B cell (primary cell): ENCODE measurements around the gene LITAF. TPM values are rescaled to one million over a fixed set of nuclear protein-coding genes. Genes with fewer than 3 reads are reported as not detected.

Experiments
- ATAC-seq: fragments of 200-7000 bp; cut with Tn5 transposase; one replicate; pipeline ENCODE4 v1.10.0; 2021; ENCODE audit warnings: low read depth, mild to moderate bottlenecking, moderate number of reproducible peaks, moderate library complexity
- CTCF ChIA-PET: fragments of 350-600 bp; sonication (Branson Sonifier 250); formaldehyde crosslinking; loops from one replicate; lab custom pipeline; 2021; ENCODE audit warnings: antibody characterized with exemption, inconsistent platforms; lab: Charles Lee
- POLR2A ChIA-PET: fragments of 350-600 bp; sonication (Branson Sonifier 250); formaldehyde crosslinking; loops from one replicate; lab custom pipeline; 2021; ENCODE audit warnings: antibody characterized with exemption; lab: Charles Lee
- DNase-seq: peaks from one replicate; pipeline ENCODE4 v3.0.0; 2013
- H2AFZ ChIP-seq: 2 replicates; pipeline ENCODE4 v1.6.1; 2012; ENCODE audit warnings: mild to moderate bottlenecking, low read depth, low read length; ENCODE audit not compliant: insufficient read depth, poor library complexity, severe bottlenecking
- H3K27ac ChIP-seq, 2 donors: 1 replicate in 1 of 2; 2 replicates in 1 of 2; pipeline ENCODE4 v1.5.1; 2012 to 2013; ENCODE audit warnings: low read length in 2 of 2, mild to moderate bottlenecking in 2 of 2, moderate library complexity in 1 of 2
- H3K27me3 ChIP-seq, 4 experiments: fragments of 200-600 bp in 1 of 4; sonication (generic) in 1 of 4; replicated peaks in 1 of 4; 1 replicate in 2 of 4; 2 replicates in 2 of 4; pipeline versions ENCODE4 v1.6.1 to v1.7.0; 2013 to 2016; ENCODE audit warnings: low read length in 3 of 4, mild to moderate bottlenecking in 2 of 4, mixed read lengths in 1 of 4, moderate library complexity in 1 of 4; ENCODE audit not compliant: insufficient read depth in 4 of 4, control insufficient read depth in 3 of 4; ENCODE audit errors: control extremely low read depth in 1 of 4
- H3K36me3 ChIP-seq, 2 experiments: replicated peaks in 1 of 2; 1 replicate in 1 of 2; 2 replicates in 1 of 2; pipeline versions ENCODE4 v1.6.1 to v1.7.1; 2013; ENCODE audit warnings: low read length in 1 of 2; ENCODE audit not compliant: insufficient read depth in 2 of 2, control insufficient read depth in 1 of 2; ENCODE audit errors: control extremely low read depth in 1 of 2, extremely low read depth in 1 of 2
- H3K4me1 ChIP-seq, 2 donors: fragments of 200-600 bp in 1 of 2; sonication (generic) in 1 of 2; 1 replicate in 1 of 2; 2 replicates in 1 of 2; pipeline versions ENCODE4 v1.5.1 to v1.6.1; 2013 to 2017; ENCODE audit warnings: low read length in 2 of 2; ENCODE audit not compliant: control insufficient read depth in 2 of 2, insufficient read depth in 2 of 2
- H3K4me2 ChIP-seq: replicated peaks from 2 replicates; pipeline ENCODE3; 2012; ENCODE audit warnings: mild to moderate bottlenecking, low read depth, low read length; ENCODE audit not compliant: poor library complexity, severe bottlenecking
- H3K4me3 ChIP-seq, 5 experiments: fragments of 200-600 bp in 1 of 5; sonication (generic) in 1 of 5; 1 replicate in 3 of 5; 2 replicates in 2 of 5; pipeline versions ENCODE4 v1.5.1 to v1.7.0; 2011 to 2016; ENCODE audit warnings: low read length in 4 of 5, mild to moderate bottlenecking in 4 of 5, low read depth in 2 of 5, control low read depth in 1 of 5, moderate library complexity in 1 of 5; ENCODE audit not compliant: insufficient read depth in 1 of 5; ENCODE audit errors: control extremely low read depth in 1 of 5, extremely low read depth in 1 of 5
- H3K79me2 ChIP-seq: fragments of 200-600 bp; sonication (generic); one replicate; pipeline ENCODE4 v1.6.0; 2016; ENCODE audit warnings: low read length; ENCODE audit not compliant: control insufficient read depth, insufficient read depth
- H3K9ac ChIP-seq: fragments of 200-600 bp; sonication (generic); 2 replicates; pipeline ENCODE4 v1.6.1; 2017; ENCODE audit warnings: mild to moderate bottlenecking, low read length, moderate library complexity
- H3K9me3 ChIP-seq, 3 donors: one replicate each; pipeline versions ENCODE4 v1.6.1 to v1.7.1; 2013; ENCODE audit warnings: low read length in 2 of 3; ENCODE audit not compliant: control insufficient read depth in 2 of 3, insufficient read depth in 1 of 3; ENCODE audit errors: control extremely low read depth in 1 of 3
- H4K20me1 ChIP-seq: 2 replicates; pipeline ENCODE4 v1.6.0; 2012; ENCODE audit warnings: mild to moderate bottlenecking, low read length; ENCODE audit not compliant: insufficient read depth, control insufficient read depth, poor library complexity, severe bottlenecking
- H3K27ac Mint-ChIP-seq: one replicate; pipeline ENCODE4 v1.8.0; 2021; ENCODE audit warnings: mixed read lengths
- H3K27me3 Mint-ChIP-seq: one replicate; pipeline ENCODE4 v1.8.0; 2021; ENCODE audit warnings: mixed read lengths
- H3K4me1 Mint-ChIP-seq: one replicate; pipeline ENCODE4 v1.8.0; 2021; ENCODE audit warnings: mixed read lengths
- H3K4me3 Mint-ChIP-seq: one replicate; pipeline ENCODE4 v1.8.0; 2021; ENCODE audit warnings: mixed read lengths
- H3K9me3 Mint-ChIP-seq: one replicate; pipeline ENCODE4 v1.8.0; 2022; ENCODE audit warnings: mixed read lengths; ENCODE audit not compliant: insufficient read depth
- WGBS: methylation state at CpG from one replicate; pipeline ENCODE4 v1.1.5; 2013; ENCODE audit warnings: missing lambda C conversion rate; ENCODE audit not compliant: insufficient coverage; 5-methylcytosine and 5-hydroxymethylcytosine counted together
- intact Hi-C: fragments of 100-400 bp; cut with micrococcal nuclease; formaldehyde crosslinking; loops from one replicate; pipeline ENCODE4 v1.10.0; 2022
- polyA plus RNA-seq: library from polyadenylated mRNA; depleted of rRNA; stranded (reverse); fragments of >200 nt; gene quantifications from 2 replicates; pipeline ENCODE4 v1.2.3, GENCODE V29; 2012
- total RNA-seq, 2 donors: library from RNA; stranded (reverse); fragments of 120-200 nt in 1 of 2; gene quantifications; 1 replicate in 1 of 2; 2 replicates in 1 of 2; pipeline versions ENCODE4 v1.2.3 to v1.2.4, GENCODE V29; 2013 to 2022
- TF ChIP-seq, protein P1 (sequence below): fragments of 200-600 bp; IDR thresholded peaks from one replicate; pipeline ENCODE4 v1.8.0; 2022; ENCODE audit warnings: antibody characterized with exemption, mild to moderate bottlenecking

LITAF gene
- total and polyA plus RNA-seq, 2 donors (not counting 1 experiment from before 2014, with no cell fraction given), result 93.6 to 125 TPM

DNA sequence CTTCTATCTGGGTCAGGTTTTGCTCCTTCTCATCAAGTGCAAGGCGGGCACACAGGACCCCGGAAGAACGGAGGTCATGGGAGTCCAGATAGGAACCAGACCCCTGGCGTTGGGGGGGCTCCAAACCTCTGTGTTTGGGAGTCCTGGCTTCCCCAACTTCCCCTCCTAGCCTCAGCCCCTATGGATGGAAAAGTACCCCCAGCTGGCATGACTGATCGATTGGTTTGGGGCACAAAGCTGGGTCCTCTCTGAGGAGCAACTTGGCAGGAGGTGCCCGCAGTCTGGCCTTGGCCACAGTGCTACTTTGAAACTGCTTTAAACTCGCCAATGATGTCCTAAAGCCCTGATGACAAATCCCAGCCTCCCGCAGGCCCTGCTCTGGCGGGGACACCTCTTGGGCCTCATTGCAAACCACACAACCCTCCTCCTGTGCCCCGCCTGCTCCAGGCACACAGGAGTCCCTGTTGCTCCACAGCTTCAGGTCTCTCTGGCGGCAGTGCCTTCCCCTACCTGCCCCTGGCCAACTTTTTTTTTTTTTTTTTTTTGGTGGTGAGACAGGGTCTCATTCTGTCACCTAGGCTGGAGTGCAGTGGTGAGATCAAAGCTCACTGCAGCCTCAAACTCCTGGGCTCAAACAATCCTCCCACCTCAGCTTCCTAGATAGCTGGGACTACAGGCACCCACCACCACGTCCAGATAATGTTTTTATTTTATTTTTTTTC, 43.5 kb upstream of the LITAF start:
- H3K9me3 Mint-ChIP-seq, result no peaks in the 10 kb centered on the region
- no peaks in the 10 kb centered on the region for H3K27me3 Mint-ChIP-seq
- H3K27ac Mint-ChIP-seq, result peak overlapping the region; percentile 26
- H3K79me2 ChIP-seq, result no peaks in the 10 kb centered on the region
- no peak for ATAC-seq
- H3K4me3 ChIP-seq, result peak overlapping the region in 1 of 5 experiments; percentile 7
- no peaks in the 10 kb centered on the region for H3K9me3 ChIP-seq
- peak overlapping the region; percentile 26 for H2AFZ ChIP-seq
- TF ChIP-seq, protein P1, sequence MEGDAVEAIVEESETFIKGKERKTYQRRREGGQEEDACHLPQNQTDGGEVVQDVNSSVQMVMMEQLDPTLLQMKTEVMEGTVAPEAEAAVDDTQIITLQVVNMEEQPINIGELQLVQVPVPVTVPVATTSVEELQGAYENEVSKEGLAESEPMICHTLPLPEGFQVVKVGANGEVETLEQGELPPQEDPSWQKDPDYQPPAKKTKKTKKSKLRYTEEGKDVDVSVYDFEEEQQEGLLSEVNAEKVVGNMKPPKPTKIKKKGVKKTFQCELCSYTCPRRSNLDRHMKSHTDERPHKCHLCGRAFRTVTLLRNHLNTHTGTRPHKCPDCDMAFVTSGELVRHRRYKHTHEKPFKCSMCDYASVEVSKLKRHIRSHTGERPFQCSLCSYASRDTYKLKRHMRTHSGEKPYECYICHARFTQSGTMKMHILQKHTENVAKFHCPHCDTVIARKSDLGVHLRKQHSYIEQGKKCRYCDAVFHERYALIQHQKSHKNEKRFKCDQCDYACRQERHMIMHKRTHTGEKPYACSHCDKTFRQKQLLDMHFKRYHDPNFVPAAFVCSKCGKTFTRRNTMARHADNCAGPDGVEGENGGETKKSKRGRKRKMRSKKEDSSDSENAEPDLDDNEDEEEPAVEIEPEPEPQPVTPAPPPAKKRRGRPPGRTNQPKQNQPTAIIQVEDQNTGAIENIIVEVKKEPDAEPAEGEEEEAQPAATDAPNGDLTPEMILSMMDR, result no peak
- WGBS, result 76% methylated on average over 9 of the region's 12 CpGs
- H4K20me1 ChIP-seq, result no peaks in the 10 kb centered on the region
- H3K4me1 Mint-ChIP-seq, result peaks cover 36% of the 10 kb centered on the region
- peaks cover 25 to 48% of the 10 kb centered on the region in 2 donors for H3K4me1 ChIP-seq
- H3K27me3 ChIP-seq, result no peaks in the 10 kb centered on the region
- DNase-seq, result no peak
- H3K27ac ChIP-seq, result no peak overlapping the region
- POLR2A ChIA-PET, result interaction anchor here (0.6 to 0.7 kb wide), 4 partner anchors 17 to 97 kb away, joined by 3 to 12 read pairs (median 6); no protein-coding TSS in a partner anchor
- CTCF ChIA-PET, result interaction anchor here (0.6 to 3.6 kb wide), 9 partner anchors 10 to 374 kb away, joined by 3 to 13 read pairs (median 3); partner anchors contain the start of gene SOCS1
- peak overlapping the region; percentile 66 for H3K4me2 ChIP-seq
- peak overlapping the region; percentile 29 for H3K9ac ChIP-seq
- peak overlapping the region; percentile 76 for H3K4me3 Mint-ChIP-seq
- intact Hi-C loops, result no loop called here
- no peaks in the 10 kb centered on the region for H3K36me3 ChIP-seq
